Lung (tissue), 12 donors: ENCODE measurements around the gene MCHR1. TPM values are rescaled to one million over a fixed set of nuclear protein-coding genes. Genes with fewer than 3 reads are reported as not detected.

ENCODE experiments used
- ATAC-seq: fragments of 200-7000 bp; cut with Tn5 transposase; one replicate; pipeline ENCODE4 v1.9.1; 2020; ENCODE audit warnings: moderate number of reproducible peaks; ENCODE audit not compliant: insufficient read depth, low FRiP score
- DNase-seq, 3 donors: peaks; one replicate each; pipeline ENCODE4 v3.0.0-alpha.2; 2013 to 2017
- H3K27ac ChIP-seq, 2 donors: one replicate each; pipeline ENCODE4 v1.5.1; 2013; ENCODE audit warnings: mild to moderate bottlenecking in 2 of 2, moderate library complexity in 2 of 2, control low read depth in 1 of 2, inconsistent platforms in 1 of 2, low read depth in 1 of 2, low read length in 1 of 2
- H3K27me3 ChIP-seq, 3 donors: one replicate each; pipeline ENCODE4 v1.5.1; 2013; ENCODE audit warnings: low read length in 2 of 3; ENCODE audit not compliant: control insufficient read depth in 3 of 3, insufficient read depth in 3 of 3
- H3K36me3 ChIP-seq, 4 donors: one replicate each; pipeline ENCODE4 v1.5.1; 2013; ENCODE audit warnings: low read length in 4 of 4, mild to moderate bottlenecking in 1 of 4, moderate library complexity in 1 of 4; ENCODE audit not compliant: control insufficient read depth in 4 of 4, insufficient read depth in 4 of 4
- H3K4me1 ChIP-seq, 5 donors: one replicate each; pipeline ENCODE4 v1.5.1; 2013; ENCODE audit warnings: low read length in 5 of 5, mild to moderate bottlenecking in 2 of 5, moderate library complexity in 1 of 5; ENCODE audit not compliant: control insufficient read depth in 5 of 5, insufficient read depth in 5 of 5
- H3K4me3 ChIP-seq: one replicate; pipeline ENCODE4 v1.5.1; 2013; ENCODE audit warnings: mild to moderate bottlenecking, control low read depth, moderate library complexity
- H3K9ac ChIP-seq, 2 donors: one replicate each; pipeline ENCODE4 v1.5.1; 2013; ENCODE audit warnings: low read length in 2 of 2, control low read depth in 1 of 2; ENCODE audit not compliant: insufficient read depth in 1 of 2
- H3K9me3 ChIP-seq, 4 donors: one replicate each; pipeline ENCODE4 v1.5.1; 2013; ENCODE audit warnings: low read length in 3 of 4, mild to moderate bottlenecking in 1 of 4, moderate library complexity in 1 of 4; ENCODE audit not compliant: control insufficient read depth in 4 of 4, insufficient read depth in 3 of 4
- CTCF ChIP-seq: IDR thresholded peaks from 2 replicates; pipeline ENCODE4 v1.5.1; 2012; ENCODE audit warnings: mild to moderate bottlenecking; ENCODE audit errors: control extremely low read depth, extremely low read depth
- WGBS, 2 donors: extraction: QIAGEN DNeasy Blood & Tissue Kit; methylation state at CpG; one replicate each; pipeline ENCODE4 v1.1.7; 2013; 5-methylcytosine and 5-hydroxymethylcytosine counted together
- polyA plus RNA-seq, 2 donors: library from polyadenylated mRNA; stranded (reverse); fragments of 200-250 nt; gene quantifications; one replicate each; pipeline ENCODE4 v1.2.1, GENCODE V29; 2013
- total RNA-seq, 2 donors: library from RNA; depleted of rRNA in 1 of 2; stranded (reverse); fragments of >200 nt in 1 of 2; gene quantifications; one replicate each; pipeline ENCODE4 v1.2.1, GENCODE V29; 2014 to 2021
- donor health status: control.
- donor health status: control.
- donor health status: Bipolar disorder and iron deficiency.
- donor health status: healthy.
- donor health status: DM: yes; HTN: yes; CAD: no.

Gene MCHR1
- total and polyA plus RNA-seq, 4 donors, result 0.06 to 0.62 (median 0.29) TPM

GRCh38 chr22:40676644-40677043, 2.6 kb upstream of the MCHR1 start:
- H3K9ac ChIP-seq, result no peak overlapping the region
- ATAC-seq (no peak), DNase-seq (no peak)
- peaks cover 0 to 38% (median 17%) of the 10 kb centered on the region in 5 donors for H3K4me1 ChIP-seq
- H3K27ac ChIP-seq, result no peak overlapping the region
- H3K9me3 ChIP-seq, result peaks cover 0 to 2% (median 0%) of the 10 kb centered on the region in 4 donors
- no peaks in the 10 kb centered on the region for H3K36me3 ChIP-seq
- H3K27me3 ChIP-seq, result peaks cover 0 to 7% (median 5%) of the 10 kb centered on the region in 3 donors
- no peak overlapping the region for H3K4me3 ChIP-seq
- no peak for TF ChIP-seq CTCF
- WGBS, 2 donors, result 99 to 100% methylated on average over 3 of the region's 3 CpGs

- no peaks in the 10 kb centered on the region for H3K36me3 ChIP-seq
- ATAC-seq (no peak), DNase-seq (no peak)
- H3K4me1 ChIP-seq, result peaks cover 5 to 37% (median 17%) of the 10 kb centered on the region in 5 donors
- 71 to 86% methylated on average over 14 of the region's 14 CpGs for WGBS, 2 donors
- no peak overlapping the region for H3K9ac ChIP-seq
- no peak overlapping the region for H3K4me3 ChIP-seq
- TF ChIP-seq CTCF, result no peak
- peaks cover 0 to 11% (median 5%) of the 10 kb centered on the region in 3 donors for H3K27me3 ChIP-seq
- no peak overlapping the region for H3K27ac ChIP-seq
- peaks cover 0 to 2% (median 0%) of the 10 kb centered on the region in 4 donors for H3K9me3 ChIP-seq
Measured at GRCh38 chr22:40678493-40679248, 613 bp upstream of the MCHR1 start.

GRCh38 chr22:40679964-40680818, 907 bp downstream of the MCHR1 start:
- peak; percentile 29 to 54 (median 38) for DNase-seq
- peaks cover 5 to 24% (median 6%) of the 10 kb centered on the region in 5 donors for H3K4me1 ChIP-seq
- no peaks in the 10 kb centered on the region for H3K36me3 ChIP-seq
- peaks cover 0 to 2% (median 0%) of the 10 kb centered on the region in 4 donors for H3K9me3 ChIP-seq
- ATAC-seq, result no peak
- no peak overlapping the region for H3K9ac ChIP-seq
- no peak overlapping the region for H3K4me3 ChIP-seq
- no peak for TF ChIP-seq CTCF
- H3K27me3 ChIP-seq, result peaks cover 0 to 11% (median 5%) of the 10 kb centered on the region in 3 donors
- 42 to 46% methylated on average over 9 of the region's 9 CpGs for WGBS, 2 donors
- no peak overlapping the region for H3K27ac ChIP-seq
